ENCODE data around the gene SLC22A12.

Gene SLC22A12

GRCh38 chr11:64628596-64628995 is 37.6 kb downstream of the SLC22A12 start:
- DNase-seq (ENCODE audit: low read depth) = no peak

GRCh38 chr11:64629103-64629502 is 38.1 kb downstream of the SLC22A12 start:
- DNase-seq (ENCODE audit: low read depth) = no peak

GRCh38 chr11:64629796-64630562 is 39.0 kb downstream of the SLC22A12 start:
- no peak for DNase-seq (ENCODE audit: low read depth)

GRCh38 chr11:64631675-64632074 is 40.7 kb downstream of the SLC22A12 start:
- no peak for DNase-seq (ENCODE audit: low read depth)

GRCh38 chr11:64632237-64632636 is 41.2 kb downstream of the SLC22A12 start:
- no peak for DNase-seq (ENCODE audit: low read depth)

GRCh38 chr11:64632654-64633053 is 41.6 kb downstream of the SLC22A12 start:
- no peak for DNase-seq (ENCODE audit: low read depth)

GRCh38 chr11:64633555-64634159 is 42.6 kb downstream of the SLC22A12 start:
- DNase-seq (ENCODE audit: low read depth) = no peak

- no peak for DNase-seq (ENCODE audit: low read depth)
These were observed 46.5 kb downstream of the SLC22A12 start for GRCh38 chr11:64637334-64638017.

GRCh38 chr11:64638018-64638665 is 47.1 kb downstream of the SLC22A12 start:
- no peak for DNase-seq (ENCODE audit: low read depth)

- no peak for DNase-seq (ENCODE audit: low read depth)
These were observed 47.8 kb downstream of the SLC22A12 start for GRCh38 chr11:64638829-64639228.

GRCh38 chr11:64639885-64640284 is 48.9 kb downstream of the SLC22A12 start:
- no peak for DNase-seq (ENCODE audit: low read depth)

GRCh38 chr11:64641596-64642417 is 50.8 kb downstream of the SLC22A12 start:
- no peak for DNase-seq (ENCODE audit: low read depth)

GRCh38 chr11:64642418-64642735 is 51.4 kb downstream of the SLC22A12 start:
- DNase-seq (ENCODE audit: low read depth) = no peak

GRCh38 chr11:64642871-64643255 is 51.8 kb downstream of the SLC22A12 start:
- DNase-seq (ENCODE audit: low read depth) = no peak

GRCh38 chr11:64643256-64643881 is 52.3 kb downstream of the SLC22A12 start:
- no peak for DNase-seq (ENCODE audit: low read depth)

GRCh38 chr11:64643920-64644646 is 53.1 kb downstream of the SLC22A12 start:
- no peak for DNase-seq (ENCODE audit: low read depth)

- no peak for DNase-seq (ENCODE audit: low read depth)
These were observed 53.7 kb downstream of the SLC22A12 start for GRCh38 chr11:64644647-64645275.

GRCh38 chr11:64647019-64647779 is 56.2 kb downstream of the SLC22A12 start:
- DNase-seq (ENCODE audit: low read depth) = no peak

GRCh38 chr11:64648551-64648950 is 57.5 kb downstream of the SLC22A12 start:
- DNase-seq (ENCODE audit: low read depth) = no peak

GRCh38 chr11:64649291-64649697 is 58.3 kb downstream of the SLC22A12 start:
- DNase-seq (ENCODE audit: low read depth) = no peak

All from CMK (cell line).